Sigmoid colon (tissue), 7 donors: ENCODE measurements around the gene MYRFL. TPM values are rescaled to one million over a fixed set of nuclear protein-coding genes. Genes with fewer than 3 reads are reported as not detected.

ENCODE experiments used
- DNase-seq: peaks from one replicate; pipeline ENCODE4 v3.0.0-alpha.2; 2019
- H3K27ac ChIP-seq, 4 donors: fragments of 200-600 bp; sonication (generic); one replicate each; pipeline ENCODE4 v1.5.1; 2016 to 2019; ENCODE audit warnings: mild to moderate bottlenecking in 1 of 4
- H3K27me3 ChIP-seq, 3 donors: fragments of 200-600 bp; sonication (generic); one replicate each; pipeline ENCODE4 v1.5.1; 2019; ENCODE audit warnings: mild to moderate bottlenecking in 1 of 3
- H3K36me3 ChIP-seq, 4 donors: fragments of 200-600 bp; sonication (generic); one replicate each; pipeline ENCODE4 v1.5.1; 2016 to 2019
- H3K4me1 ChIP-seq, 4 donors: fragments of 200-600 bp; sonication (generic); one replicate each; pipeline ENCODE4 v1.5.1; 2017 to 2019
- H3K4me3 ChIP-seq, 4 donors: fragments of 200-600 bp; sonication (generic); one replicate each; pipeline ENCODE4 v1.5.1; 2017 to 2019; ENCODE audit warnings: mild to moderate bottlenecking in 2 of 4, moderate library complexity in 1 of 4
- H3K9me3 ChIP-seq, 4 donors: fragments of 200-600 bp in 3 of 4; sonication (generic) in 3 of 4; one replicate each; pipeline versions ENCODE4 v1.5.1 to v1.6.1; 2013 to 2019
- CTCF ChIP-seq, 4 experiments: fragments of 450-650 bp in 3 of 4; fragments of 200-600 bp in 1 of 4; IDR thresholded peaks; one replicate each; pipeline ENCODE4 v1.5.1; 2016 to 2019; ENCODE audit warnings: antibody characterized with exemption in 4 of 4, mild to moderate bottlenecking in 3 of 4, moderate library complexity in 2 of 4
- EP300 ChIP-seq, 4 donors: sonication (generic); formaldehyde crosslinking; IDR thresholded peaks; one replicate each; pipeline ENCODE4 v1.6.1; 2017; ENCODE audit warnings: antibody characterized with exemption in 4 of 4
- POLR2A ChIP-seq, 2 donors: fragments of 450-650 bp; IDR thresholded peaks; one replicate each; pipeline ENCODE4 v1.6.1; 2016; ENCODE audit warnings: antibody characterized with exemption in 2 of 2, mild to moderate bottlenecking in 2 of 2, moderate library complexity in 2 of 2
- POLR2AphosphoS5 ChIP-seq, 4 donors: sonication (generic); formaldehyde crosslinking; IDR thresholded peaks; one replicate each; pipeline ENCODE4 v1.6.1; 2017; ENCODE audit warnings: antibody characterized with exemption in 4 of 4
- WGBS, 2 donors: extraction: QIAGEN DNeasy Blood & Tissue Kit; methylation state at CpG; one replicate each; pipeline ENCODE4 v1.1.7; 2013; 5-methylcytosine and 5-hydroxymethylcytosine counted together
- intact Hi-C: fragments of 100-400 bp; cut with DNase I; formaldehyde crosslinking; loops from one replicate; pipeline ENCODE4 v1.15.1; 2023
- polyA plus RNA-seq, 3 donors: library from polyadenylated mRNA; stranded (reverse); fragments of 200-250 nt; gene quantifications; one replicate each; pipeline ENCODE4 v1.2.3, GENCODE V29; 2013
- total RNA-seq, 4 donors: library from RNA; depleted of rRNA; stranded (reverse); fragments of >200 nt; gene quantifications; one replicate each; pipeline ENCODE4 v1.1.0, GENCODE V29; 2016
- donor health status: healthy with polysubstance abuse.
- donor health status: Bipolar disorder and iron deficiency.
- donor health status: healthy.

The MYRFL gene
- total and polyA plus RNA-seq, 7 donors = 0.48 TPM; not detected in 6

- no peak overlapping the region for H3K4me3 ChIP-seq
- DNase-seq = no peak
- 85% methylated on average over 2 of the region's 2 CpGs for WGBS, 2 donors
- peaks cover 0 to 5% (median 2%) of the 10 kb centered on the region in 4 donors for H3K9me3 ChIP-seq
- no peaks in the 10 kb centered on the region for H3K27me3 ChIP-seq
- TF ChIP-seq CTCF (IDR thresholded peaks at IDR 0.05) (no peak), POLR2A (IDR thresholded peaks at IDR 0.05) (no peak), POLR2AphosphoS5 (IDR thresholded peaks at IDR 0.05) (no peak), EP300 (IDR thresholded peaks at IDR 0.05) (no peak)
- no peak overlapping the region for H3K27ac ChIP-seq
- H3K36me3 ChIP-seq = no peaks in the 10 kb centered on the region
- peaks cover 0 to 4% (median 2%) of the 10 kb centered on the region in 4 donors for H3K4me1 ChIP-seq
- intact Hi-C loops = no loop called here
These were observed 182.7 kb downstream of the MYRFL start for GRCh38 chr12:70007687-70008086.

Other genes with a start within 250 kb of the MYRFL start
- 100 to 1,000 TPM in 3 of 4 donors, 10 to 100 TPM in 1; 87.0 to 126 (median 116) TPM for gene CCT2, start 239.8 kb upstream of the MYRFL start, total RNA-seq
- 100 to 1,000 TPM in 2 of 3 donors, 10 to 100 TPM in 1; 79.9 to 125 (median 121) TPM for gene CCT2, start 239.8 kb upstream of the MYRFL start, polyA plus RNA-seq
- not detected for gene LRRC10, start 214.3 kb upstream of the MYRFL start, total RNA-seq
- gene LRRC10, start 214.3 kb upstream of the MYRFL start, polyA plus RNA-seq = under 1 TPM in 2 of 3 donors, not detected in 1; under 0.01 to 0.01 TPM
- not detected for gene BEST3, start 125.9 kb upstream of the MYRFL start, total RNA-seq
- gene BEST3, start 125.9 kb upstream of the MYRFL start, polyA plus RNA-seq = not detected
- gene RAB3IP, start 86.4 kb upstream of the MYRFL start, total RNA-seq = 10 to 100 TPM in 1 of 4 donors, 1 to 10 TPM in 3; 3.6 to 11.4 (median 8.3) TPM
- gene RAB3IP, start 86.4 kb upstream of the MYRFL start, polyA plus RNA-seq = 10 to 100 TPM; 24.0 to 40.0 (median 25.2) TPM